OCI-M2 (cell line): ENCODE measurements around the gene STAT5A.

Experiments
- DNase-seq: peaks from one replicate; lab custom pipeline; 2025; ENCODE audit not compliant: unreplicated experiment; lab: John Stamatoyannopoulos, UW

The STAT5A gene

GRCh38 chr17:42266918-42267766, 21.2 kb upstream of the STAT5A start:
- peak; percentile 31 for DNase-seq

DNA sequence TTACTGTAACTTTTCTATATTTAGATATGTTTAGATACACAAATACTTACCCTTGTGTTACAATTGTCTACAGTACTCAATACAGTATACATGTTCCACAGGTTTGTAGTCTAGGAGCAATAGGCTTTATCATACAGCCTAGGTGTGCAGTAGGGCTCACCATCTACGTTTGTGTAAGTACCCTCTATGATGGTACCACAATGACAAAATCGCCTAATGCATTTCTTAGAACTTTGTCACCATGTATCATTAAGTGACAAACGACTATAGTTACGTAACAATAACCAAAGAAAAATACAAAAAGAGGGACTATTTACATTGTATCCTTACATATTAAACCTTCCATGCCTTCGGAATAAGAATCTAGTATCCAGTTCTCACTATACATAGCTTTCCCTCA, 20.1 kb upstream of the STAT5A start:
- no peak for DNase-seq

- no peak for DNase-seq
Measured at GRCh38 chr17:42270170-42270535, 18.1 kb upstream of the STAT5A start.

- no peak for DNase-seq
Measured at GRCh38 chr17:42270596-42270995, 17.7 kb upstream of the STAT5A start.

DNA sequence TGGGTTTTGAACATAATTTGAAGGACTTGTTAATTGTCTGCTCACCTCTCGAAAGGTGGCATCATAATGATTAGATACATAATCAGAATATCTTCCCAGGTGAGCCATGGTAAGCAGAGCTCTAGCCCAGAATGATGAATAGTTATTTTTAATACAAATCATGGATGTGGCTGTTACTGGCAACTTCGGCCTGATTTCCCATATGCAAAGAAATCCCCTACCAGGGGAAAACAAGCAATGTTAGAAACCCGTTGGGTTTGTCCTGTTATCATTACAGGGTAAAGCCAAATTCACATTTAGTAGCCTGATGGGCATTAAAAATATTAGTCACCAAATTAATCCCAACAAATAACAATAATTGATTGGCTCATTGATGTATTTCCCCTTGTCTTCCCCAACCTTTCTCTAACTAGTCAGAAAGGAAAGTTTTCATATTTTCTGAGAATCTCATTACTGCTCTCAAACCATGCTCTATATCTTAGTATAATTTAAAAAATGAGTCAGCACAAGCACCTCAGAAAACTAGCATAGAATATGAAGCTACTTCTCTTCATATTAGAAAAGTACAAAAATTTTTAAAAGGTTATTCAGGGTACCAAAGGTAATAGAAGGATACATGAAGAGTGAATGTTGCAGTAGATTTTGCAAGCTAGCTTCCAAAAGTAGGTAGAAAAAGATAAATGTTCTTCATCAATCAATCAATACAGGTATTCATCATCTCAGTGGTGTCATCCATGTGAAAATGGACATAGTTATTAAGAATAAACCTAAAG, 17.1 kb upstream of the STAT5A start:
- DNase-seq = no peak

DNA sequence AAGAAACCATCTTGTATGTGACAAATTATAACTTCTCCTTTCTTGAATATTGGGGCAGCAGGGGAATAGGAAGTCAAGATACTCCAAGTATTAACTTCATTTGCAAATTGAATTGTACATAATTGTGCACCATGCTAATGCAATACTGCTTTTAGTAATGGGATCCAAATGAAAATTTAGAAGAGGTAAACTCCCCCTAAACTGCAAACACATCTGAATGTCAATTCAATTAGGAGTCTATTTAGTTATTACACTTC, 16.6 kb upstream of the STAT5A start:
- DNase-seq = no peak

DNA sequence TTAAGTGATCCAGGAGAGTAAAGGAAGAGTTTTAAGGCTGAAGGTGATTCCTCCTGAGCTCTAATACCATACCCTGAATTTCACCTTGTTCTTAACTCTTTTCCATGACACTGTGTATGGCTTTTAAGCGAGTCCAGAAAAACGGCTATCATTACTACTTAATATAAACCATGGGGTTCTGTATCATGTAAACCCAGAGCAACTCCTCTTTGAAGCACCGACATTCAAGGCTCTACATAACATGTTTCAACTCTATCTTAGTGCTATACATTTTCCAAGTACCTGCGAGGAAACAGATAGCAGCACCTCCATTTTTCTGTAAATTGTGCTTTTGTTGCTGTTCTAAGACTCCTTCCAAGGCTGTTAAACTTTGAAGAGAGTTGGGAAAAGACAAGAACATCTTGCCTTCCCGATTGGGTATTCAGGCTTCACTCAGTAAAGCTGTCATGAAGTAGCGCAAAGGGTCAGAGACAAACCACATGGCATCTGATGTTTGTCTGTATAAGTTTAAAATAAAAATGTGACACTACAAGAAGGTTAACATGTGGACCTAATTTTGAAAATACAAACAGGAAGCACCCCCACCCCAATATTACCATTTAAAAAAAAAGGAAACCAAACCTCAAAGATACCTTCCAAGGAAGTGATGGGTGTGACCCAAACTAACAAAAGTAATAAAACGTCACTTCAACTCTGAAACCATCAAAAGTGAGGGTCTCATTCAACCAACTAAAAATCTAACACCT, 16.0 kb upstream of the STAT5A start:
- DNase-seq = no peak

DNA sequence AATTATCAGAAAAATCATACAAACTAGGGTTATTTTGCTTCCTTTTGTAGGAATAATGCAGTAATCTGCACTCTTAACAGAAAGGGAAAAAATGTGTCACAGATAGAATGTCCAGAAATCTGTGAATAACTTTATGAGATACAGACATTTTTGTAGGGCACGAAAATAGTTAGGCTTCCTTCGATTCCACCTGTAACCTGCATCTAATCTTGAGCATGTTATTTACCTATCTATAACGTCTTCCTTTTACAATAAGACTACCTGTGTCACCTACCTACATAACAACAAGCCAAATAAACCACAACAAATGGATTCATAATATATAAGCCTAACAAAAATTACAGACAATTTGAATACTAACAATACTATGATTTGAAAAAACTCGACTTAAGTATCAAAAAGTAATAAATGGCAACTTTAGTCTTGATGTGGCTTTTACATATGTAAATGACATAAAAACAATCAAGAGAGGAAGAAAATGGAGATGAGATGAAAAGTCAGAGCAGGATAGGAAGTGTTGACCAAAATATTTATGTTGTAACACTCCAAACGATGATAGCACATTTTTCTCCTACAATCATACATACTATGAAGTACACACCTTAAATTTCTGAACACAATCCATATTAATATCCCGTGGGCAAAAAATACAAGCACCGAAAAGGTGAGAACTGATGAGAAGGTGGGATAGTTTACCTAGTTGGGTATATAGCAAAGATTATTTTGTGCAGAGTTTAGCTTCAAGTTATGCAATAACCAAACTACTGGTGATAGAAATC, 14.6 kb upstream of the STAT5A start:
- no peak for DNase-seq

DNA sequence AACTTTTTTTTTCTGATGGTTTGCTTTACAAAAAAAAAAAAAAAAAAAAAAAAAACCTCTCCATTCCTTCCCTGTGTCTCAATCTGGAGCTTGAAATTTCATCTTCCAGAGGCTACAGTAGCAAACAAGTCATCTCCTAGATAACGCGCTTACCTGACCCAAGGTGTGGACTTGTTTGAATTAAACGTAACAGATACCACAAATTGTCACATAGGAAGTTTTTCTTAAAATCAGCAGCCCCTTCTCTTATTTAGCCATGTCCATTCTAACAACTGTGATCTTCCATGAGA, 14.1 kb upstream of the STAT5A start:
- no peak for DNase-seq

DNA sequence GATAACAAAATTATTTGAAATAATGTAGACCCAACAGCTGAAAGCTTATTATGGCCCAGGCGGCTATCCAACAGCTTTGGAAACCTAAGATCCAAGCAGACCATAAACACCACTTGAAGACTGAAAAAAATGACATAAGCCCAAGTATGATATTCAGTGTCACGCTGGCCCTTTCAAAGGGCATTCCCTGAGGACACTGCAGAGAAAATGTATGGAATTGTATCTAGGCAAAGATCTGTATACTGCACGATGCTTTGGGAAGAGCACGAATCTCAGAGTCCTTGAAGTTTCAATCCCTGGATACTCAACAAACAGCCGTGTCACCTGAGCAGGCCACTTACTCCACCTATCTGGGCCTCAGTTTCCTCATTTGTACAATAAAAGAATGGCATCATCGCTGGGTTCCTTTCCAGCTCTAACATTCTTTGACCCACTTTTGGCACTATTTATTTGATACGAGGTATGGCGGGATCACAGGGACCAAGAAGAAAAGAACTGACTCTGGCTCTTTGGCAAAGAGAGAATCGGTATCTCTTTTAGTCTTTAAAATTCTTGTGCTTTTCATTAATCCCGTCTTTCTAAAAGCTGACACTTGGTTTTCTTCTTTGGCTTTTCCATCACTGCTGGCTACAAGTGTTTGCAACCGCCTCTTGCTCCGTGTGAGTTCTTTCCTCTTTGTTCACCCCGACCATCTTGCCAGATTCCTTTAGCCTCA, 13.3 kb upstream of the STAT5A start:
- no peak for DNase-seq

DNA sequence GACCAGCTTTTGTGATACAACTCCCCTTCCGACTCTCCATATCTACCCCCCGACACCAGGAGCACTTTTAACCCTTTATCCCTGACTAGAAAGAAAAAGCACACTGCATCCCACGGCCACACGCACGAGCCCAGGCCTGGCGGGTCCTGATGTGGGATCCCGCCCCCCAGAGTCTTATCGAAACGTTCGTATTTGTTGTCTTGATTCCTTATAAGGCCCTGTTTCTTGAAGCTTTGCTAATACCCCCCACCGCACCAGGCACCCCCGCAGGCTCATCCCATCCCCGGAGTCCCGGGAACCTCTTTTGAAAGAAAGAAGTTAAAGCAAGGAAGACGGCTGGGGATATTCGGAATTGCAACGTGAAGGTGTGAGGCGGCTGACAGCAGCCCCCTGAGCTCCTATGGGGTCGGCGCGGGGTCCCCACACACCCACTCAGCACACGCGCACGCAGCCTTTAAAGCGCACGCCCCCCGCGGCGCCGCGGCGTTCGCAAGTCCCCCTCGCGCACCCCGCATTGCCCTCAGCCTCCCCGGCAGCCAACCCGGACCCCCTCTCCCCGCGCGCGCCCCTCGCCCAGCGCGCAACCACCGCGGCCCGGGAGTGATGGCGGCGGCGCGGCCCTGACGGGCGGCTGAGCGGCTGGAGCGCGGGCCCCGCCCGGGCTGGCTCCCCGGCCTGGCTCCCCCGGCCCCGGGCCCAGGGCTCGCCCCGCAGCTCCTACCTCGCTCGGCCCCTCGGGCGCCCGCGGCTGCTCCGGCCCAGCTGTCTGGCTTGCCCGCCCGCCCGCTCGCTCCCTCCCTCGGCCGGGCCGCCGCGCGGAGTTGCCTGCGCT, 12.6 kb upstream of the STAT5A start:
- DNase-seq = no peak

DNA sequence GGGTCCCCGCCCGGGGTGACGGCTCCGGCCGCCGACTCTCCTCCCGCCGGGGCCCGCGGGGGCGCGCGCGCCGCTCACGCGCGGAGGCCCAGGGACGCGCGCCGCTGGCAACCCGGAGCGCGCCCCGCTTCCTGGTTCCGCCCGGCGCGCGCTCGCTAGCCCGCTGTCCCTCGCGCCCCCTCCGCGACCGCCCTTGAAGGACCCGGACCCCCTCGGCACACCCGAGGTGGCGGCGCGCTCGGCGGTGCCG, 12.0 kb upstream of the STAT5A start, which contains the start of gene STAT5B:
Gene STAT5B (minus strand): TSS at position 33 of the 250 bp plus-strand sequence. CDS start 44,264 bp downstream, outside the sequence.
- DNase-seq = no peak

DNA sequence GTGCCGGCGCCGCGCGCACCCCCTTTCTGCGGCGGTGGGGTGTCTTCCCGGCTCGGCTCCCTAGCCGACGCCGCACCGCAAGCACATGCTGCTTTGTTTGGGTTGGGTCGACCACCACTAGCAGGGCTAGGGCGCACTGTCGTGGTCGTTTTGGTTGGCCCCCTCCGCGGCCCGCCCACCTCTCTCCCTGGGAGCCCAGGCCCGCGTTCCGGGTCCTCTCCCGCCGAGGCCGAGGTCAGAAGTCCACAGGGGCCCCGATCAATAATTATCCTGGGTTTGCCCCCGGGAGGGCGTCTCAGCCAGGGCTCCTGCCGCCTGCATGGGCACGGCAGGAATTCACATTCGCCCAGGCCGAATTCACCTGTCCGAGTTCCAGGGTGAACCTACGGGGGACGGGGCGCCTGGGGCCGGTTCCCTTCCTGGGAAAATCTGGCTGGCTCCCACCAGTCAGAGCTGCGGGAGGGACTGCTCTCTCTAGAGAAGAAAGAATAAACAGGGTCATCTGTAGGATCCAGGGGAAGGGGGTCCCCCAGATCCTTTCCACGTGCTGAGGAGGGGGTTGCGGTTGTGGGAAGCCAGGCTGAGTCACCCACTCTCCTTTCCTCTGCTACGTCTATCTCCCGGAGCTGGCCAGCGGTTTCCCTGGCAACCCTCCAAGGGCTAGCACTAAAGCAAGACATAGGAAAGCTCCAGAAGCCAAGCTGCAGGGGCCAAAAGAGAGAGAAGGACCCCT, 11.5 kb upstream of the STAT5A start:
- no peak for DNase-seq

DNA sequence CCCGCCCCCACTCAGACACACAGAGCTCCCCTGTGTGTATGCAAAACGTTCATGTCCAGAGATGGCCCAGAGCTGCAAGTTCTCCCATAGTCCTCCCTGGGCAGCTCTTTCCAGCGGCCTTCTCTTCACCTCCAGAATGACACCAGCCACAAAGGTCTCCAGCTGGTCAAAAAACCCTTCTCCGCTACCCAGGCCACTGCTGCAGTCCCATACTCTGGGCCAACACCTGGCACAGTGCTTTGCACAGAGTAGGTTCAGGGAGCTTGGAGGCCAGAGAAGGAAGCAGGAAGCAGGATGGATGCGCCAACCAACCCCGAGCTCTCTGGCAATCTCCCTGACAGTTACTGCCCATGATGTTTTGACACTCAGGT, 11.0 kb upstream of the STAT5A start:
- no peak for DNase-seq

DNA sequence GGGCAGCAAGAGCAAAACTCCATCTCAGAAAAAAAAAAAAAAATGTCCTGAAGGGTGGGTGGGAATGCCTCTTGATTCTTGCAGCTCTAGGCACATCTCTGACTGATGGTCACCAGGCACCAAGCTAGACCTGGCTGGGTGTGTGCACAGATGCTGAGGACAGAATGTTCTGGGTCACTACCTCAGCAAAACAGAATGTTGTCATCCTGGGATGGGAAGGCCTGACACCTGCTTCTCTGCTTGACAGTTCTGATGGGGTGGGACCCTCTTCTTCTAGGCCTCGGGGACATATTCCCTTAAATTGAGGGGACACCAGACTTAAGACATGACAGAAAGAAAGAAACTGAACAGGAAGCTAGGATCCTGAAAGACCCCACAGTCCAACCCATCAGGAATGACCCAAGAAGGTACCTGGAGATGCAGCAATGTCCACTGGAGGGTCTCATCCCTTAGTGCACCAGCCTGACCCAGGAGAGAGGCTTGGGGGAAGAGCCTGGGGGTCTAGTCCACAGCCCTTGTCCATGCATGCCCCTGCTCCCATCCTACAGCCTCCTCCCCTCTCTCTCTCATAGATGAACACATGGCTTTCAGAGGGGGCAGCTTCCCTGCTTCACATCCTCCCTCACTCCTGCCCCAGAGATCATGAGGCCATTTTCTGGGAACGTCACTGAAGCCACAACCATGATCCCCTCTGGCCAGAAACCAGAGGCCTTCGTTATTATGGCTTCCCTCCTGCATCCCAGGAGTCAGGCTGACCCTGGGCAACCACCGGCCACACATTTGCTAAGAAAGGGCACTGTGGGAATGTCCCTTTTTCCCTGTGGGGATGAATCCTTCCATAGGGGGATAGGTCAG, 8.3 kb upstream of the STAT5A start:
- no peak for DNase-seq

GRCh38 chr17:42281571-42282096, 6.7 kb upstream of the STAT5A start:
- no peak for DNase-seq

GRCh38 chr17:42282478-42283080, 5.7 kb upstream of the STAT5A start:
- no peak for DNase-seq
